Kidney epithelial cell (primary cell): ENCODE results near the gene ASMTL. TPM values are rescaled to one million over a fixed set of nuclear protein-coding genes. Genes with fewer than 3 reads are reported as not detected.

ENCODE experiments used
- DNase-seq: peaks from one replicate; pipeline ENCODE4 v3.0.0-alpha.2; 2010; ENCODE audit warnings: low read depth
- H3K27me3 ChIP-seq: 2 replicates; pipeline ENCODE4 v1.6.0; 2011; ENCODE audit warnings: low read length; ENCODE audit not compliant: control insufficient read depth, insufficient read depth
- H3K36me3 ChIP-seq: 2 replicates; pipeline ENCODE4 v1.5.1; 2011; ENCODE audit warnings: low read length; ENCODE audit not compliant: control insufficient read depth, insufficient read depth
- H3K4me3 ChIP-seq: 2 replicates; pipeline ENCODE4 v1.5.1; 2011; ENCODE audit warnings: low read depth, mild to moderate bottlenecking, control low read depth, low read length
- CTCF ChIP-seq: IDR thresholded peaks from 2 replicates; pipeline ENCODE4 v1.5.1; 2011; ENCODE audit warnings: mild to moderate bottlenecking, moderate library complexity, low read length, control low read depth, inconsistent platforms; ENCODE audit not compliant: insufficient read depth, poor library complexity, severe bottlenecking
- total RNA-seq: library from RNA; depleted of rRNA; stranded (reverse); fragments of >200 nt; gene quantifications from 2 replicates; pipeline ENCODE4 v1.2.3, GENCODE V29; 2015

The ASMTL gene
- 15.9 and 16.3 TPM in 2 replicates for total RNA-seq

DNA sequence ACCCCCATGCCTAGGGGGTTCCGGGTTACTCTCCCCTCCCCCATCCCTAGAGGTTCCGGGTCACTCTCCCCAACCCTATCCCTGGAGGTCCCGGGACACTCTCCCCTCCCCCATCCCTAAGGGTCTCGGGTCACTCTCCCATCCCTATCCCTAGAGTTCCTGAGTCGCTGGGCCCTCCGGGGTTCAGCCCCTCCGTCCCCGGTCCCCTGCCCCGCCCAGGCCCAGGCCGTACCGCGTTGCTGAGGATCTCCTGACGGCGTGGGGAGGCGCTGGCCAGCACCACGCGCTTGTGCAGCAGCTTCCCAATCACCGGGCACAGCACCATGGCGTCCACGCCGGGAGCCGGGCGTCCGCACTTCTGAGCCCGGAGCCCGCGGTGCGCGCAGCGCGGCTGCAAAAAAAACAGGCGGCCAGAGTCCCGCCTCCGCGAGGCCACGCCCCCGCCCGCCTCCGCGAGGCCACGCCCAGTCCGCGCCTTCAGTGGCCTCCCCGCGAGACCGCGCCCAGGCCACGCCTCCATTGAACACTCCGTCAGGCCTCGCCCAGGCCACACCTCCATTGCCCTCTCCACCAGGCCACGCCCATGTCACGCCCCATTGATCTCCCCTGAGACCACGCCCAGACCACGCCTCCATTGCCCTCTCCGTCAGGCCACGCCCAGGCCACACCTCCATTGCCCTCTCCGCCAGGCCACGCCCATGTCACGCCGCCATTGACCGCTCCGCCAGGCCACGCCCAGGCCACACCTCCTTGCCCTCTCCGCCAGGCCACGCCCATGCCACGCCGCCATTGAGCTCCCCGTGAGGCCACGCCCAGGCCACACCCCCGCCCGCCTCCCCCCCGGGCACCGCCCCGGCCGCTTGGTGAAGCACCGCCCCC lies at the start of gene ASMTL:
Gene ASMTL, minus strand, starts transcription at position 394 of the 879 bp plus-strand sequence. Its CDS starts 69 bp downstream, at position 325.
- Histone ChIP-seq H3K4me3 (peak within 1 kb of the TSS; percentile 77), H3K27me3 (peaks cover 5% of the 10 kb centered on the region), H3K36me3 (no peaks in the 10 kb centered on the region)
- DNase-seq = peak; percentile 63
- TF ChIP-seq CTCF = no peak

GRCh38 chrX:1502241-1502640 lies 49.5 kb upstream of the ASMTL start:
- Histone ChIP-seq H3K36me3 (no peaks in the 10 kb centered on the region), H3K4me3 (no peak overlapping the region), H3K27me3 (no peaks in the 10 kb centered on the region)
- no peak for DNase-seq
- TF ChIP-seq CTCF = no peak

GRCh38 chrX:1500701-1501624 lies 48.3 kb upstream of the ASMTL start:
- Histone ChIP-seq H3K36me3 (no peaks in the 10 kb centered on the region), H3K27me3 (no peaks in the 10 kb centered on the region), H3K4me3 (no peak overlapping the region)
- no peak for TF ChIP-seq CTCF
- DNase-seq = no peak

GRCh38 chrX:1496076-1496475 lies 43.4 kb upstream of the ASMTL start:
- Histone ChIP-seq H3K4me3 (no peak overlapping the region), H3K36me3 (no peaks in the 10 kb centered on the region), H3K27me3 (no peaks in the 10 kb centered on the region)
- DNase-seq = no peak
- no peak for TF ChIP-seq CTCF

GRCh38 chrX:1493877-1494510 lies 41.3 kb upstream of the ASMTL start:
- no peak for TF ChIP-seq CTCF
- no peak for DNase-seq
- H3K36me3 ChIP-seq = no peaks in the 10 kb centered on the region
- no peak overlapping the region for H3K4me3 ChIP-seq
- no peaks in the 10 kb centered on the region for H3K27me3 ChIP-seq
